Measurements from ENCODE around the gene SLX4IP. TPM values are rescaled to one million over a fixed set of nuclear protein-coding genes. Genes with fewer than 3 reads are reported as not detected.

The SLX4IP gene
- total and polyA plus RNA-seq, 2 donors (not counting 3 experiments of a cell fraction or from before 2014, with no cell fraction given): 1.9 to 4.5 TPM

- Histone ChIP-seq H2AFZ (ENCODE audit: low read depth, low read length) (no peak overlapping the region), H3K4me3 (replicated peaks in 1 of 3; ENCODE audit: insufficient read depth in 1 of 3, low read depth in 1 of 3, low read length in 3 of 3) (no peak overlapping the region)
- FAIRE-seq: no peak
Measured at GRCh38 chr20:10436053-10436699, 1.1 kb downstream of the SLX4IP start.

More at GRCh38 chr20:10436053-10436699, 1.1 kb downstream of the SLX4IP start:
- BruUV-seq (replicated peaks): no TSS peak
- Histone ChIP-seq H3K9me1 (replicated peaks; ENCODE audit: control insufficient read depth, extremely low read depth, insufficient read depth, low read length) (no peaks in the 10 kb centered on the region), H3K27ac (ENCODE audit: insufficient read depth, low read depth, low read length) (no peak overlapping the region), H3K36me3 (ENCODE audit: control insufficient read depth in 2 of 2, extremely low read depth in 1 of 2, insufficient read depth in 2 of 2, low read length in 2 of 2) (no peaks in the 10 kb centered on the region), H3K4me1 (ENCODE audit: control insufficient read depth, extremely low read depth, insufficient read depth, low read length) (peaks cover 10% of the 10 kb centered on the region), H3K79me2 (ENCODE audit: control insufficient read depth, insufficient read depth, low read length) (peaks cover 25% of the 10 kb centered on the region), H3K9ac (replicated peaks; ENCODE audit: extremely low read depth, insufficient read depth, low read length) (no peak overlapping the region), H3K9me3 (replicated peaks; ENCODE audit: control insufficient read depth, insufficient read depth, low read length) (no peaks in the 10 kb centered on the region), H4K20me1 (replicated peaks; ENCODE audit: control insufficient read depth, extremely low read depth, insufficient read depth, low read length) (no peaks in the 10 kb centered on the region), H3K27me3 (ENCODE audit: control insufficient read depth in 2 of 2, insufficient read depth in 2 of 2, low read length in 2 of 2) (no peaks in the 10 kb centered on the region), H3K4me2 (ENCODE audit: insufficient read depth, low read length) (peak overlapping the region; percentile 91)
- intact Hi-C loops (cut with micrococcal nuclease) (loop anchor here (10.0 kb wide), 2 partner anchors 1019 to 1109 kb away; no protein-coding TSS in a partner anchor), dilution Hi-C loops (cut with MboI; ENCODE audit: extremely low pct_ligation_motif_present, low sequenced_read_pairs) (no loop called here)
- DNase-seq (ENCODE audit: low read depth, low spot score): no peak
- ChIA-PET CTCF (no interaction called here), POLR2A (no interaction called here)
- TF ChIP-seq EZH2 (IDR thresholded peaks at IDR 0.05; ENCODE audit: borderline replicate concordance, low read depth, low read length, severe bottlenecking) (no peak), CTCF (IDR thresholded peaks at IDR 0.05; ENCODE audit: extremely low read depth in 1 of 2, insufficient read depth in 1 of 2, low read depth in 1 of 2, low read length in 2 of 2) (no peak), GATA2 (IDR thresholded peaks at IDR 0.05; ENCODE audit: insufficient read depth, insufficient read length, low read depth, low read length) (no peak), POLR2A (IDR thresholded peaks at IDR 0.05; ENCODE audit: low read depth, low read length) (no peak), MYC (IDR thresholded peaks at IDR 0.05; ENCODE audit: low read depth, low read length) (no peak), FOS (IDR thresholded peaks at IDR 0.05; ENCODE audit: borderline replicate concordance, insufficient read depth, low read length) (no peak), JUN (IDR thresholded peaks at IDR 0.05; ENCODE audit: borderline replicate concordance, insufficient read depth, insufficient read length, low read depth) (no peak), POLR2AphosphoS5 (IDR thresholded peaks at IDR 0.05; ENCODE audit: insufficient read depth, low read depth, low read length) (no peak), MAX (IDR thresholded peaks at IDR 0.05; ENCODE audit: insufficient read depth, insufficient read length) (no peak)
